Kidney (tissue), 14 donors: ENCODE data around the gene RBP5. TPM values are rescaled to one million over a fixed set of nuclear protein-coding genes. Genes with fewer than 3 reads are reported as not detected.

Experiments used
- DNase-seq, 5 donors: peaks; one replicate each; pipeline ENCODE4 v3.0.0-alpha.2; 2013 to 2020
- FAIRE-seq: peaks from 2 replicates; lab custom pipeline; 2012; peaks lifted over from hg19 to GRCh38; lab: Jason Lieb, UNC
- H3K27ac ChIP-seq, 2 donors: one replicate each; pipeline ENCODE4 v1.7.0; 2013; ENCODE audit warnings: low read depth in 2 of 2, low read length in 2 of 2, inconsistent platforms in 1 of 2
- H3K27me3 ChIP-seq: one replicate; pipeline ENCODE4 v1.7.1; 2013; ENCODE audit warnings: low read length, inconsistent platforms; ENCODE audit not compliant: control insufficient read depth, insufficient read depth
- H3K36me3 ChIP-seq, 3 donors: one replicate each; pipeline versions ENCODE4 v1.7.0 to v1.7.1; 2013; ENCODE audit warnings: low read length in 3 of 3, control low read depth in 1 of 3, inconsistent platforms in 1 of 3; ENCODE audit not compliant: insufficient read depth in 3 of 3, control insufficient read depth in 2 of 3
- H3K4me1 ChIP-seq, 3 donors: one replicate each; pipeline versions ENCODE4 v1.7.0 to v1.7.1; 2013; ENCODE audit warnings: low read length in 3 of 3, inconsistent platforms in 1 of 3, low read depth in 1 of 3; ENCODE audit not compliant: control insufficient read depth in 2 of 3, insufficient read depth in 2 of 3
- H3K4me3 ChIP-seq, 3 donors: one replicate each; pipeline versions ENCODE4 v1.7.0 to v1.8.1; 2013; ENCODE audit warnings: low read length in 3 of 3, control low read depth in 1 of 3, inconsistent platforms in 1 of 3
- H3K9ac ChIP-seq, 3 donors: one replicate each; pipeline versions ENCODE4 v1.7.0 to v1.7.1; 2013; ENCODE audit warnings: low read length in 3 of 3, control low read depth in 1 of 3, inconsistent platforms in 1 of 3
- H3K9me3 ChIP-seq, 3 donors: one replicate each; pipeline versions ENCODE4 v1.7.0 to v1.7.1; 2013; ENCODE audit warnings: low read length in 3 of 3, control low read depth in 1 of 3, inconsistent platforms in 1 of 3; ENCODE audit not compliant: control insufficient read depth in 2 of 3, insufficient read depth in 1 of 3
- CTCF ChIP-seq: IDR thresholded peaks from 3 replicates; pipeline ENCODE4 v1.5.1; 2012; ENCODE audit warnings: mild to moderate bottlenecking, moderate library complexity, borderline replicate concordance; ENCODE audit not compliant: insufficient read depth; ENCODE audit errors: extremely low read depth
- intact Hi-C: fragments of 100-400 bp; cut with DNase I; formaldehyde crosslinking; loops from one replicate; pipeline ENCODE4 v1.11.1; 2022
- polyA plus RNA-seq: library from polyadenylated mRNA; stranded (reverse); fragments of 350-450 nt; fragmentation: Illumina TruSeq; extraction: RNeasy Lipid Tissue Mini Kit (QIAGEN cat#74804); gene quantifications from one replicate; pipeline ENCODE4 v1.2.3, GENCODE V29; 2014; ENCODE audit warnings: low read depth, low replicate concordance; ENCODE audit not compliant: insufficient read depth
- total RNA-seq: library from RNA; stranded (reverse); fragmentation: NEBNext Ultra II Directional; extraction: Animal tissue kit (Norgen Biotek cat#: 25700); gene quantifications from one replicate; pipeline ENCODE4 v1.2.1, GENCODE V29; 2021
- donor health status: control.
- donor health status: control.
- donor health status: control.
- donor health status: control.
- donor health status: control.
- donor health status: DM: yes; HTN: yes; CAD: no.
- donor health status: Normal renal cell carcinoma (clear cell type).

Gene RBP5
- total and polyA plus RNA-seq, 2 donors from 2014 or later, result 74.6 to 609 TPM

GRCh38 chr12:7121324-7121723 is 7.4 kb downstream of the RBP5 start:
- no peak for FAIRE-seq

GRCh38 chr12:7120166-7120565 is 8.5 kb downstream of the RBP5 start:
- peaks cover 0 to 29% (median 22%) of the 10 kb centered on the region in 3 donors for H3K4me1 ChIP-seq
- no peaks in the 10 kb centered on the region for H3K27me3 ChIP-seq
- no peak overlapping the region for H3K27ac ChIP-seq
- no peaks in the 10 kb centered on the region for H3K9me3 ChIP-seq
- H3K4me3 ChIP-seq, result no peak overlapping the region
- H3K9ac ChIP-seq, result no peak overlapping the region
- no peak for DNase-seq
- no peak for TF ChIP-seq CTCF
- intact Hi-C loops, result no loop called here
- no peaks in the 10 kb centered on the region for H3K36me3 ChIP-seq
- no peak for FAIRE-seq

More at GRCh38 chr12:7121324-7121723, 7.4 kb downstream of the RBP5 start:
- no peak for TF ChIP-seq CTCF
- DNase-seq, result no peak
- Histone ChIP-seq H3K9ac (no peak overlapping the region), H3K9me3 (no peaks in the 10 kb centered on the region), H3K27ac (no peak overlapping the region), H3K36me3 (no peaks in the 10 kb centered on the region), H3K27me3 (no peaks in the 10 kb centered on the region), H3K4me1 (peaks cover 0 to 29% (median 22%) of the 10 kb centered on the region in 3 donors), H3K4me3 (no peak overlapping the region)
- intact Hi-C loops, result no loop called here

- no peak for FAIRE-seq
- intact Hi-C loops, result no loop called here
- Histone ChIP-seq H3K4me1 (peaks cover 0 to 21% (median 16%) of the 10 kb centered on the region in 3 donors), H3K27ac (no peak overlapping the region), H3K9me3 (no peaks in the 10 kb centered on the region), H3K36me3 (peaks cover 0 to 4% (median 0%) of the 10 kb centered on the region in 3 donors), H3K9ac (no peak overlapping the region), H3K27me3 (no peaks in the 10 kb centered on the region), H3K4me3 (no peak overlapping the region)
- TF ChIP-seq CTCF, result no peak
- DNase-seq, result no peak
Observed at GRCh38 chr12:7118881-7119280, 9.8 kb downstream of the RBP5 start.

- FAIRE-seq, result no peak
- TF ChIP-seq CTCF, result no peak
- Histone ChIP-seq H3K4me1 (peaks cover 0 to 12% (median 6%) of the 10 kb centered on the region in 3 donors), H3K27ac (no peak overlapping the region), H3K27me3 (no peaks in the 10 kb centered on the region), H3K9me3 (no peaks in the 10 kb centered on the region), H3K36me3 (peaks cover 0 to 4% (median 0%) of the 10 kb centered on the region in 3 donors), H3K4me3 (no peak overlapping the region), H3K9ac (no peak overlapping the region)
- intact Hi-C loops, result no loop called here
- DNase-seq, result no peak
Observed at GRCh38 chr12:7117670-7118069, 11.0 kb downstream of the RBP5 start.
